Measurements from ENCODE around the gene DYNC2I2.

GRCh38 chr9:128593856-128594255 is 62.8 kb downstream of the DYNC2I2 start:
- TF ChIP-seq ZBTB7A (IDR thresholded peaks at IDR 0.05; ENCODE audit: low read depth) (no peak), YY1 (IDR thresholded peaks at IDR 0.05; ENCODE audit: low read depth) (no peak), RAD21 (IDR thresholded peaks at IDR 0.05; ENCODE audit: low read depth) (no peak), EGR1 (IDR thresholded peaks at IDR 0.05) (no peak), TCF12 (IDR thresholded peaks at IDR 0.05; ENCODE audit: low read depth) (no peak), EP300 (IDR thresholded peaks at IDR 0.05; ENCODE audit: borderline replicate concordance) (no peak), CREB1 (IDR thresholded peaks at IDR 0.05; ENCODE audit: low read depth) (no peak), TEAD4 (IDR thresholded peaks at IDR 0.05) (no peak), FOXM1 (IDR thresholded peaks at IDR 0.05; ENCODE audit: borderline replicate concordance, low read depth) (no peak), CEBPB (IDR thresholded peaks at IDR 0.05) (no peak)
- TF ChIP-seq, protein P1, sequence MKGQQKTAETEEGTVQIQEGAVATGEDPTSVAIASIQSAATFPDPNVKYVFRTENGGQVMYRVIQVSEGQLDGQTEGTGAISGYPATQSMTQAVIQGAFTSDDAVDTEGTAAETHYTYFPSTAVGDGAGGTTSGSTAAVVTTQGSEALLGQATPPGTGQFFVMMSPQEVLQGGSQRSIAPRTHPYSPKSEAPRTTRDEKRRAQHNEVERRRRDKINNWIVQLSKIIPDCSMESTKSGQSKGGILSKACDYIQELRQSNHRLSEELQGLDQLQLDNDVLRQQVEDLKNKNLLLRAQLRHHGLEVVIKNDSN (IDR thresholded peaks at IDR 0.05): no peak
- TF ChIP-seq, protein P2, sequence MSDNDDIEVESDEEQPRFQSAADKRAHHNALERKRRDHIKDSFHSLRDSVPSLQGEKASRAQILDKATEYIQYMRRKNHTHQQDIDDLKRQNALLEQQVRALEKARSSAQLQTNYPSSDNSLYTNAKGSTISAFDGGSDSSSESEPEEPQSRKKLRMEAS (IDR thresholded peaks at IDR 0.05): no peak
